Measurements from ENCODE around the gene TAF6.
A peak's percentile ranks its signal among the peaks of the same experiment; 100 is the strongest.

The TAF6 gene

GRCh38 chr7:100065452-100066186 is 53.5 kb downstream of the TAF6 start:
- DNase-seq (ENCODE audit: low read depth) = peak; percentile 51

- no peak for DNase-seq (ENCODE audit: low read depth)
These were observed 55.0 kb downstream of the TAF6 start for GRCh38 chr7:100064162-100064561.

GRCh38 chr7:100063376-100063775 is 55.8 kb downstream of the TAF6 start:
- DNase-seq (ENCODE audit: low read depth) = no peak

GRCh38 chr7:100061518-100062193 is 57.5 kb downstream of the TAF6 start:
- DNase-seq (ENCODE audit: low read depth) = no peak

GRCh38 chr7:100059251-100059739 is 59.9 kb downstream of the TAF6 start:
- no peak for DNase-seq (ENCODE audit: low read depth)

Data from EH (cell line).